CD14-positive monocyte (primary cell): Measurements from ENCODE around the gene KIF17. TPM values are rescaled to one million over a fixed set of nuclear protein-coding genes. Genes with fewer than 3 reads are reported as not detected.

Experiments used
- DNase-seq, 3 donors: peaks; one replicate each; pipeline ENCODE4 v3.0.0-alpha.2; 2011 to 2022
- H2AFZ ChIP-seq: 2 replicates; pipeline ENCODE4 v1.6.0; 2012; ENCODE audit warnings: mild to moderate bottlenecking, low read depth, low read length, inconsistent platforms; ENCODE audit not compliant: insufficient read depth, poor library complexity, severe bottlenecking
- H3K27ac ChIP-seq, 2 donors: 1 replicate in 1 of 2; 2 replicates in 1 of 2; pipeline ENCODE4 v1.5.1; 2012 to 2013; ENCODE audit warnings: low read length in 2 of 2, control low read depth in 1 of 2, inconsistent platforms in 1 of 2, low read depth in 1 of 2, mild to moderate bottlenecking in 1 of 2
- H3K27me3 ChIP-seq, 2 donors: one replicate each; pipeline versions ENCODE4 v1.6.0 to v1.6.1; 2011 to 2013; ENCODE audit warnings: low read length in 2 of 2; ENCODE audit not compliant: control insufficient read depth in 2 of 2, insufficient read depth in 2 of 2
- H3K36me3 ChIP-seq, 2 donors: replicated peaks in 1 of 2; 1 replicate in 1 of 2; 2 replicates in 1 of 2; pipeline versions ENCODE4 v1.5.1 to v1.6.1; 2012 to 2013; ENCODE audit warnings: low read length in 2 of 2, control low read depth in 1 of 2, inconsistent platforms in 1 of 2, mild to moderate bottlenecking in 1 of 2; ENCODE audit not compliant: insufficient read depth in 2 of 2, control insufficient read depth in 1 of 2
- H3K4me1 ChIP-seq, 2 donors: 1 replicate in 1 of 2; 2 replicates in 1 of 2; pipeline versions ENCODE4 v1.5.1 to v1.6.1; 2012 to 2013; ENCODE audit warnings: low read length in 2 of 2, control low read depth in 1 of 2, inconsistent platforms in 1 of 2, mild to moderate bottlenecking in 1 of 2, moderate library complexity in 1 of 2; ENCODE audit not compliant: insufficient read depth in 2 of 2, control insufficient read depth in 1 of 2
- H3K4me2 ChIP-seq: replicated peaks from 2 replicates; pipeline ENCODE3; 2012; ENCODE audit warnings: low read length, moderate library complexity, mild to moderate bottlenecking; ENCODE audit not compliant: poor library complexity, severe bottlenecking; ENCODE audit errors: extremely low read depth
- H3K4me3 ChIP-seq, 3 experiments: fragments of 200-600 bp in 1 of 3; sonication (generic) in 1 of 3; replicated peaks in 1 of 3; 1 replicate in 2 of 3; 2 replicates in 1 of 3; pipeline ENCODE4 v1.5.1; 2011 to 2013; ENCODE audit warnings: low read length in 3 of 3, mild to moderate bottlenecking in 3 of 3, control low read depth in 2 of 3, low read depth in 2 of 3, inconsistent platforms in 1 of 3, moderate library complexity in 1 of 3
- H3K79me2 ChIP-seq: 2 replicates; pipeline ENCODE4 v1.6.0; 2012; ENCODE audit warnings: mild to moderate bottlenecking, control low read depth, inconsistent platforms, low read length, moderate library complexity; ENCODE audit not compliant: insufficient read depth
- H3K9ac ChIP-seq: 2 replicates; pipeline ENCODE4 v1.6.0; 2017; ENCODE audit warnings: low read length, mild to moderate bottlenecking; ENCODE audit not compliant: insufficient read depth, poor library complexity, severe bottlenecking
- H3K9me3 ChIP-seq, 2 donors: replicated peaks in 1 of 2; 1 replicate in 1 of 2; 2 replicates in 1 of 2; pipeline versions ENCODE4 v1.5.1 to v1.6.1; 2012 to 2013; ENCODE audit warnings: low read length in 2 of 2, control low read depth in 1 of 2; ENCODE audit not compliant: control insufficient read depth in 1 of 2, insufficient read depth in 1 of 2
- H4K20me1 ChIP-seq: 2 replicates; pipeline ENCODE4 v1.6.0; 2012; ENCODE audit warnings: mild to moderate bottlenecking, low read length, control low read depth, moderate library complexity; ENCODE audit not compliant: insufficient read depth
- H3K27ac Mint-ChIP-seq, 7 donors: one replicate each; pipeline ENCODE4 v1.8.0; 2020; ENCODE audit warnings: mild to moderate bottlenecking in 7 of 7, mixed read lengths in 7 of 7, moderate library complexity in 6 of 7, inconsistent platforms in 2 of 7
- H3K27me3 Mint-ChIP-seq, 3 donors: one replicate each; pipeline ENCODE4 v1.8.0; 2021 to 2022; ENCODE audit warnings: low read depth in 3 of 3, mild to moderate bottlenecking in 3 of 3, mixed read lengths in 3 of 3, moderate library complexity in 3 of 3, inconsistent platforms in 1 of 3
- H3K36me3 Mint-ChIP-seq, 2 donors: one replicate each; pipeline ENCODE4 v1.8.0; 2020; ENCODE audit warnings: mixed read lengths in 2 of 2, inconsistent platforms in 1 of 2, mild to moderate bottlenecking in 1 of 2
- H3K4me1 Mint-ChIP-seq: one replicate; pipeline ENCODE4 v1.8.0; 2020; ENCODE audit warnings: mild to moderate bottlenecking, mixed read lengths
- H3K4me3 Mint-ChIP-seq, 2 donors: one replicate each; pipeline ENCODE4 v1.8.0; 2020; ENCODE audit warnings: mild to moderate bottlenecking in 2 of 2, mixed read lengths in 2 of 2, moderate library complexity in 1 of 2
- H3K9me3 Mint-ChIP-seq, 7 donors: one replicate each; pipeline ENCODE4 v1.8.0; 2020 to 2022; ENCODE audit warnings: mixed read lengths in 7 of 7, mild to moderate bottlenecking in 6 of 7, moderate library complexity in 6 of 7, inconsistent platforms in 2 of 7
- CTCF ChIP-seq: fragments of 200-600 bp; IDR thresholded peaks from one replicate; pipeline ENCODE4 v1.8.0; 2022; ENCODE audit warnings: antibody characterized with exemption, mild to moderate bottlenecking
- WGBS: methylation state at CpG from one replicate; pipeline ENCODE4 v1.1.5; 2013; ENCODE audit warnings: missing lambda C conversion rate; ENCODE audit not compliant: insufficient coverage; 5-methylcytosine and 5-hydroxymethylcytosine counted together
- intact Hi-C, 2 donors: fragments of 100-400 bp; cut with micrococcal nuclease; formaldehyde crosslinking; loops; one replicate each; pipeline versions ENCODE4 v1.15.0 to v1.15.1; 2023
- polyA plus RNA-seq, 3 donors: library from polyadenylated mRNA; depleted of rRNA in 1 of 3; unstranded in 2 of 3; stranded (reverse) in 1 of 3; fragments of 300-500 nt in 2 of 3; fragments of >200 nt in 1 of 3; fragmentation: Illumina TruSeq in 2 of 3; gene quantifications; 1 replicate in 2 of 3; 2 replicates in 1 of 3; pipeline ENCODE4 v1.2.3, GENCODE V29; 2012 to 2021

KIF17 gene
- polyA plus RNA-seq, 3 donors: 0.16 TPM; not detected in 2

GRCh38 chr1:20724364-20725188 lies 6.8 kb upstream of the KIF17 start:
- no peak for DNase-seq
- Histone ChIP-seq H3K27me3 (peaks cover 4 to 25% of the 10 kb centered on the region in 2 donors), H3K79me2 (no peaks in the 10 kb centered on the region), H3K4me2 (no peak overlapping the region), H2AFZ (no peak overlapping the region), H3K9ac (no peak overlapping the region), H3K27ac (no peak overlapping the region), H3K9me3 (no peaks in the 10 kb centered on the region), H4K20me1 (no peaks in the 10 kb centered on the region), H3K4me1 (no peaks in the 10 kb centered on the region), H3K36me3 (no peaks in the 10 kb centered on the region), H3K4me3 (no peak overlapping the region)
- no peak overlapping the region for H3K4me3 Mint-ChIP-seq
- no peaks in the 10 kb centered on the region for H3K36me3 Mint-ChIP-seq
- intact Hi-C loops: no loop called here
- H3K27me3 Mint-ChIP-seq: peaks cover 20 to 33% (median 23%) of the 10 kb centered on the region in 3 donors
- TF ChIP-seq CTCF: no peak
- H3K9me3 Mint-ChIP-seq: peaks cover 0 to 5% (median 0%) of the 10 kb centered on the region in 7 donors
- H3K4me1 Mint-ChIP-seq: no peaks in the 10 kb centered on the region
- no peak overlapping the region for H3K27ac Mint-ChIP-seq
- WGBS: 92% methylated on average over 16 of the region's 17 CpGs

- Histone ChIP-seq H3K4me1 (no peaks in the 10 kb centered on the region), H3K4me3 (no peak overlapping the region), H3K27me3 (peaks cover 2 to 25% of the 10 kb centered on the region in 2 donors), H3K27ac (no peak overlapping the region), H3K9me3 (no peaks in the 10 kb centered on the region), H4K20me1 (no peaks in the 10 kb centered on the region), H2AFZ (no peak overlapping the region), H3K9ac (no peak overlapping the region), H3K4me2 (no peak overlapping the region), H3K79me2 (no peaks in the 10 kb centered on the region), H3K36me3 (no peaks in the 10 kb centered on the region)
- intact Hi-C loops: no loop called here
- H3K27ac Mint-ChIP-seq: peak overlapping the region in 1 of 7 donors; percentile 36
- TF ChIP-seq CTCF: no peak
- peaks cover 21 to 33% (median 22%) of the 10 kb centered on the region in 3 donors for H3K27me3 Mint-ChIP-seq
- peaks cover 0 to 1% of the 10 kb centered on the region in 2 donors for H3K36me3 Mint-ChIP-seq
- no peak overlapping the region for H3K4me3 Mint-ChIP-seq
- 95% methylated on average over 35 of the region's 35 CpGs for WGBS
- H3K4me1 Mint-ChIP-seq: peaks cover 2% of the 10 kb centered on the region
- peaks cover 0 to 5% (median 0%) of the 10 kb centered on the region in 7 donors for H3K9me3 Mint-ChIP-seq
- no peak for DNase-seq
Measured at GRCh38 chr1:20723537-20724363, 5.9 kb upstream of the KIF17 start.
